HG03439 (cell line): ENCODE results near the gene RHBDD3.

ENCODE experiments used
- ATAC-seq: cut with Tn5 transposase; IDR thresholded peaks from one replicate; pipeline ENCODE4 v1.9.1; 2021; ENCODE audit warnings: mild to moderate bottlenecking, moderate library complexity; ENCODE audit not compliant: unreplicated experiment

RHBDD3 gene

GRCh38 chr22:29270475-29271271 is 2.9 kb upstream of the RHBDD3 start:
- no peak for ATAC-seq

- no peak for ATAC-seq
These were observed 2.1 kb upstream of the RHBDD3 start for GRCh38 chr22:29269731-29270474.

- no peak for ATAC-seq
These were observed 1.4 kb upstream of the RHBDD3 start for GRCh38 chr22:29269230-29269604.

- ATAC-seq: peak; percentile 33
These were observed 889 bp upstream of the RHBDD3 start for GRCh38 chr22:29268511-29269229.

GRCh38 chr22:29267462-29267857 is 321 bp downstream of the RHBDD3 start:
- no peak for ATAC-seq

GRCh38 chr22:29266564-29267461 is 968 bp downstream of the RHBDD3 start:
- ATAC-seq: no peak

- ATAC-seq: no peak
These were observed 1.9 kb downstream of the RHBDD3 start for GRCh38 chr22:29265929-29266328.

- ATAC-seq: no peak
These were observed 2.5 kb downstream of the RHBDD3 start for GRCh38 chr22:29265305-29265704.

- ATAC-seq: no peak
These were observed 3.9 kb downstream of the RHBDD3 start for GRCh38 chr22:29263791-29264276.

GRCh38 chr22:29260601-29261315 is 7.0 kb downstream of the RHBDD3 start:
- ATAC-seq: no peak

- ATAC-seq: no peak
These were observed 7.7 kb downstream of the RHBDD3 start for GRCh38 chr22:29260031-29260560.

- no peak for ATAC-seq
These were observed 8.4 kb downstream of the RHBDD3 start for GRCh38 chr22:29259253-29259899.

GRCh38 chr22:29258407-29259252 is 9.2 kb downstream of the RHBDD3 start:
- no peak for ATAC-seq

- no peak for ATAC-seq
These were observed 10.0 kb downstream of the RHBDD3 start for GRCh38 chr22:29257751-29258181.

- ATAC-seq: no peak
These were observed 11.0 kb downstream of the RHBDD3 start for GRCh38 chr22:29256606-29257325.

- ATAC-seq: no peak
These were observed 12.6 kb downstream of the RHBDD3 start for GRCh38 chr22:29255064-29255621.

GRCh38 chr22:29254286-29254660 is 13.5 kb downstream of the RHBDD3 start:
- no peak for ATAC-seq
